Measurements from ENCODE around the gene LUZP1.

DNA sequence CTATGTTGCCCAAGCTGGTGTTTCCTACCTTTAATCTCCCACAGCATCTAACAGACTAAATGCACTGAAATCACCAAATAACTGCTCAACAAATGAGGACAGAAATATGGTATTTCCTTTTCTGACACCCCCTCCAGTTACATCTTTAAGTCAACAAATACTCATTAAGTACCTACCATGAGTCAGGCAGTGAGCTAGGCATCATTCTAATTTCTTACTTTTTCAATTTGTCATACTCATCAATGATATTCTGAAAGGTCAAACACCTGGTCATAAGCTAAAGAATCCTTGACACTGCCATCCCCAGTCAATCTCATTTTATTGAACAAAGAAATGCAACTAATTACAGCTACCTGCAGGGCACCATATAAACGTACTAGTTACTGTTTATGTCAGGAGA is 36.6 kb downstream of the LUZP1 start:
- TF ChIP-seq, protein P1, sequence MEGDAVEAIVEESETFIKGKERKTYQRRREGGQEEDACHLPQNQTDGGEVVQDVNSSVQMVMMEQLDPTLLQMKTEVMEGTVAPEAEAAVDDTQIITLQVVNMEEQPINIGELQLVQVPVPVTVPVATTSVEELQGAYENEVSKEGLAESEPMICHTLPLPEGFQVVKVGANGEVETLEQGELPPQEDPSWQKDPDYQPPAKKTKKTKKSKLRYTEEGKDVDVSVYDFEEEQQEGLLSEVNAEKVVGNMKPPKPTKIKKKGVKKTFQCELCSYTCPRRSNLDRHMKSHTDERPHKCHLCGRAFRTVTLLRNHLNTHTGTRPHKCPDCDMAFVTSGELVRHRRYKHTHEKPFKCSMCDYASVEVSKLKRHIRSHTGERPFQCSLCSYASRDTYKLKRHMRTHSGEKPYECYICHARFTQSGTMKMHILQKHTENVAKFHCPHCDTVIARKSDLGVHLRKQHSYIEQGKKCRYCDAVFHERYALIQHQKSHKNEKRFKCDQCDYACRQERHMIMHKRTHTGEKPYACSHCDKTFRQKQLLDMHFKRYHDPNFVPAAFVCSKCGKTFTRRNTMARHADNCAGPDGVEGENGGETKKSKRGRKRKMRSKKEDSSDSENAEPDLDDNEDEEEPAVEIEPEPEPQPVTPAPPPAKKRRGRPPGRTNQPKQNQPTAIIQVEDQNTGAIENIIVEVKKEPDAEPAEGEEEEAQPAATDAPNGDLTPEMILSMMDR (IDR thresholded peaks at IDR 0.05 in 8 of 11, conservative IDR thresholded peaks at IDR 0.05 in 3 of 11) = no peak
- TF ChIP-seq POLR2A (IDR thresholded peaks at IDR 0.05) (no peak), POLR2AphosphoS5 (IDR thresholded peaks at IDR 0.05) (no peak)
